ENCODE measurements around the gene RAC3. TPM values are rescaled to one million over a fixed set of nuclear protein-coding genes. Genes with fewer than 3 reads are reported as not detected.

RAC3 gene
- total and polyA plus RNA-seq, 9 of the 15 experiments (the other 6 are each of a cell fraction or from before 2014, with no cell fraction given) = 0.23 to 292 (median 118) TPM

- no peak for TF ChIP-seq RBM25 (IDR thresholded peaks at IDR 0.05; ENCODE audit: low read depth, low read length, severe bottlenecking)
- TF ChIP-seq RERE (CRISPR knock-in tag; IDR thresholded peaks at IDR 0.05; ENCODE audit: borderline replicate concordance) = no peak
- TF ChIP-seq SP2 (IDR thresholded peaks at IDR 0.05; ENCODE audit: extremely low read depth, low read depth, low read length, poor library complexity, severe bottlenecking) = peak; percentile 83
- no peak for TF ChIP-seq MTA3 (IDR thresholded peaks at IDR 0.05; ENCODE audit: borderline replicate concordance)
- no peak for TF ChIP-seq HOMEZ (CRISPR knock-in tag; IDR thresholded peaks at IDR 0.05)
- TF ChIP-seq RBM17 (IDR thresholded peaks at IDR 0.05; ENCODE audit: borderline replicate concordance, low read depth, low read length) = no peak
- no peak for TF ChIP-seq PBX2 (CRISPR knock-in tag; IDR thresholded peaks at IDR 0.05; ENCODE audit: low read depth)
- TF ChIP-seq PBX2 (tag; conservative IDR thresholded peaks at IDR 0.05; ENCODE audit: low read depth) = no peak
- TF ChIP-seq SAFB2 (IDR thresholded peaks at IDR 0.05; ENCODE audit: borderline replicate concordance, low read depth, low read length, severe bottlenecking) = no peak
- TF ChIP-seq SUPT5H (IDR thresholded peaks at IDR 0.05) = no peak
- no peak; the same call in 1 of the 2 replicates for TF ChIP-seq RBFOX2 (IDR thresholded peaks at IDR 0.05; ENCODE audit: low read depth, low read length)
- TF ChIP-seq TGIF2 (CRISPR knock-in tag; IDR thresholded peaks at IDR 0.05) = no peak
- no peak for TF ChIP-seq SMARCA5 (IDR thresholded peaks at IDR 0.05)
- TF ChIP-seq ZNF253 (CRISPR knock-in tag; conservative IDR thresholded peaks at IDR 0.05) = no peak
- TF ChIP-seq ZNF232 (CRISPR knock-in tag; IDR thresholded peaks at IDR 0.05) = no peak
- no peak for TF ChIP-seq DEAF1 (CRISPR knock-in tag; IDR thresholded peaks at IDR 0.05)
- TF ChIP-seq TAF7 (tag; IDR thresholded peaks at IDR 0.05) = no peak
Measured at GRCh38 chr17:82022981-82023446, 8.5 kb upstream of the RAC3 start, which contains the start of gene LRRC45 (continued).

All from K562 (cell line).